MCF 10A (cell line): ENCODE data around the gene CAMTA1. TPM values are rescaled to one million over a fixed set of nuclear protein-coding genes. Genes with fewer than 3 reads are reported as not detected.

Source experiments
- BruUV-seq: library from RNA; stranded (reverse); fragments of 400-500 nt; replicated peaks from 2 replicates; lab custom pipeline; 2021; lab: Mats Ljungman, UMichigan
- CTCF ChIA-PET: fragments of 300-600 bp; sonication (Branson Sonifier 250); formaldehyde crosslinking; extraction: SDS; loops from one replicate; lab custom pipeline; 2021; ENCODE audit warnings: antibody characterized with exemption, inconsistent platforms; lab: Yijun Ruan, JAX
- POLR2A ChIA-PET: fragments of 300-600, 350-650 bp; sonication (Branson Sonifier 250); formaldehyde crosslinking; extraction: SDS; loops from one replicate; lab custom pipeline; 2020; ENCODE audit warnings: antibody characterized with exemption, inconsistent platforms; lab: Yijun Ruan, JAX
- DNase-seq: peaks from one replicate; pipeline ENCODE4 v3.0.0-alpha.2; 2018; ENCODE audit not compliant: unreplicated experiment
- H3K27ac Mint-ChIP-seq: one replicate; pipeline ENCODE4 v1.8.0; 2022; ENCODE audit warnings: mild to moderate bottlenecking, low read depth, mixed read lengths; ENCODE audit not compliant: unreplicated experiment
- H3K27me3 Mint-ChIP-seq: one replicate; pipeline ENCODE4 v1.8.0; 2022; ENCODE audit warnings: mixed read lengths; ENCODE audit not compliant: insufficient read depth, unreplicated experiment
- H3K36me3 Mint-ChIP-seq: one replicate; pipeline ENCODE4 v1.8.0; 2022; ENCODE audit warnings: mild to moderate bottlenecking, moderate library complexity, mixed read lengths; ENCODE audit not compliant: insufficient read depth, unreplicated experiment
- H3K4me1 Mint-ChIP-seq: one replicate; pipeline ENCODE4 v1.8.0; 2022; ENCODE audit warnings: mixed read lengths; ENCODE audit not compliant: insufficient read depth, unreplicated experiment
- H3K4me3 Mint-ChIP-seq: one replicate; pipeline ENCODE4 v1.8.0; 2022; ENCODE audit warnings: mild to moderate bottlenecking, moderate library complexity, mixed read lengths; ENCODE audit not compliant: unreplicated experiment
- H3K9me3 Mint-ChIP-seq: one replicate; pipeline ENCODE4 v1.8.0; 2022; ENCODE audit warnings: mixed read lengths; ENCODE audit not compliant: unreplicated experiment
- CTCF ChIP-seq: fragments of 200-600 bp; IDR thresholded peaks from one replicate; pipeline ENCODE4 v1.8.0; 2022; ENCODE audit warnings: antibody characterized with exemption, mild to moderate bottlenecking; ENCODE audit not compliant: unreplicated experiment
- intact Hi-C: fragments of 100-400 bp; cut with micrococcal nuclease; formaldehyde crosslinking; loops from 2 replicates; pipeline ENCODE4 v1.14.1; 2022
- total RNA-seq: library from RNA; stranded (reverse); gene quantifications from 2 replicates; pipeline ENCODE4 v1.2.3, GENCODE V29; 2022

Gene CAMTA1
- total RNA-seq, 1 experiment from 2014 or later, result 74.1 TPM

GRCh38 chr1:7454895-7455784 is 669.9 kb downstream of the CAMTA1 start:
- TF ChIP-seq CTCF, result no peak
- no TSS peak for BruUV-seq
- ChIA-PET CTCF (interaction anchor here (0.6 to 0.7 kb wide), 2 partner anchors 15 to 754 kb away, joined by 3 to 4 read pairs; partner anchors contain the start of gene DNAJC11), POLR2A (interaction anchor here (0.5 to 1.7 kb wide), 4 partner anchors 13 to 495 kb away, joined by 3 to 11 read pairs (median 3); no protein-coding TSS in a partner anchor)
- peak; percentile 42 for DNase-seq
- Mint-ChIP-seq H3K4me1 (no peaks in the 10 kb centered on the region), H3K9me3 (no peaks in the 10 kb centered on the region), H3K36me3 (no peaks in the 10 kb centered on the region), H3K4me3 (no peak overlapping the region), H3K27me3 (no peaks in the 10 kb centered on the region), H3K27ac (no peak overlapping the region)
- intact Hi-C loops, result loop anchor here (1.0 kb wide), 2 partner anchors 84 to 192 kb away; no protein-coding TSS in a partner anchor

- DNase-seq, result no peak
- Mint-ChIP-seq H3K4me1 (no peaks in the 10 kb centered on the region), H3K36me3 (no peaks in the 10 kb centered on the region), H3K27ac (no peak overlapping the region), H3K4me3 (no peak overlapping the region), H3K9me3 (no peaks in the 10 kb centered on the region), H3K27me3 (no peaks in the 10 kb centered on the region)
- POLR2A ChIA-PET, result interaction anchor here (0.6 to 1.7 kb wide), 4 partner anchors 12 to 496 kb away, joined by 3 to 11 read pairs (median 3); no protein-coding TSS in a partner anchor
- no TSS peak for BruUV-seq
- intact Hi-C loops, result no loop called here
- no peak for TF ChIP-seq CTCF
- CTCF ChIA-PET, result interaction anchor here (0.5 to 0.6 kb wide), 4 partner anchors 38 to 755 kb away, joined by 3 to 4 read pairs (median 3); partner anchors contain the start of gene DNAJC11
Observed at GRCh38 chr1:7455796-7456721, 670.8 kb downstream of the CAMTA1 start.

GRCh38 chr1:7456722-7457082 is 671.4 kb downstream of the CAMTA1 start:
- intact Hi-C loops, result no loop called here
- H3K9me3 Mint-ChIP-seq, result no peaks in the 10 kb centered on the region
- BruUV-seq, result no TSS peak
- H3K27ac Mint-ChIP-seq, result no peak overlapping the region
- ChIA-PET POLR2A (interaction anchor here (0.6 kb wide), 1 partner anchor 223 kb away, joined by 3 read pairs; no protein-coding TSS in a partner anchor), CTCF (interaction anchor here (0.6 kb wide), 1 partner anchor 661 kb away, joined by 3 read pairs; no protein-coding TSS in a partner anchor)
- no peak for TF ChIP-seq CTCF
- no peaks in the 10 kb centered on the region for H3K4me1 Mint-ChIP-seq
- no peaks in the 10 kb centered on the region for H3K36me3 Mint-ChIP-seq
- no peak for DNase-seq
- H3K27me3 Mint-ChIP-seq, result no peaks in the 10 kb centered on the region
- no peak overlapping the region for H3K4me3 Mint-ChIP-seq
